WTC11 (cell line): ENCODE measurements around the gene GJA5. TPM values are rescaled to one million over a fixed set of nuclear protein-coding genes. Genes with fewer than 3 reads are reported as not detected.

Experiments
- STAT6 ChIP-seq: sonication (generic); formaldehyde crosslinking; conservative IDR thresholded peaks from 2 replicates; pipeline ENCODE4 v1.8.1; 2023; ENCODE audit warnings: mild to moderate bottlenecking, low read depth, missing genetic modification reagents, moderate library complexity
- total RNA-seq: library from RNA; stranded (reverse); gene quantifications from 3 replicates; pipeline ENCODE4 v1.2.3, GENCODE V29; 2021

GJA5 gene
- total RNA-seq, 1 experiment from 2014 or later = 2.2 TPM

- TF ChIP-seq STAT6 (CRISPR knock-in tag) = no peak
Observed at GRCh38 chr1:147712605-147713004, 47.8 kb downstream of the GJA5 start (continued).

Other genes with a start within 250 kb of the GJA5 start
- 55.5 to 60.3 TPM (median 59.5 TPM) in 3 replicates for gene BCL9, start 219.1 kb downstream of the GJA5 start, total RNA-seq
- 31.5 to 35.6 TPM (median 33.3 TPM) in 3 replicates for gene ACP6, start 90.1 kb downstream of the GJA5 start, total RNA-seq
- gene GJA8, start 142.2 kb upstream of the GJA5 start, total RNA-seq = not detected in 3 replicates
- gene GPR89B, start 167.8 kb upstream of the GJA5 start, total RNA-seq = 16.3 to 19.4 TPM (median 16.9 TPM) in 3 replicates